DMS79 (cell line): Measurements from ENCODE around the gene GNAQ.
"Not testable (repeated sequence)": the region's sequence is repeated elsewhere in the genome, so short reads cannot be mapped to it uniquely, and the experiment has no call there.

ENCODE experiments used
- DNase-seq: peaks from one replicate; lab custom pipeline; 2025; lab: John Stamatoyannopoulos, UW

GNAQ gene

DNA sequence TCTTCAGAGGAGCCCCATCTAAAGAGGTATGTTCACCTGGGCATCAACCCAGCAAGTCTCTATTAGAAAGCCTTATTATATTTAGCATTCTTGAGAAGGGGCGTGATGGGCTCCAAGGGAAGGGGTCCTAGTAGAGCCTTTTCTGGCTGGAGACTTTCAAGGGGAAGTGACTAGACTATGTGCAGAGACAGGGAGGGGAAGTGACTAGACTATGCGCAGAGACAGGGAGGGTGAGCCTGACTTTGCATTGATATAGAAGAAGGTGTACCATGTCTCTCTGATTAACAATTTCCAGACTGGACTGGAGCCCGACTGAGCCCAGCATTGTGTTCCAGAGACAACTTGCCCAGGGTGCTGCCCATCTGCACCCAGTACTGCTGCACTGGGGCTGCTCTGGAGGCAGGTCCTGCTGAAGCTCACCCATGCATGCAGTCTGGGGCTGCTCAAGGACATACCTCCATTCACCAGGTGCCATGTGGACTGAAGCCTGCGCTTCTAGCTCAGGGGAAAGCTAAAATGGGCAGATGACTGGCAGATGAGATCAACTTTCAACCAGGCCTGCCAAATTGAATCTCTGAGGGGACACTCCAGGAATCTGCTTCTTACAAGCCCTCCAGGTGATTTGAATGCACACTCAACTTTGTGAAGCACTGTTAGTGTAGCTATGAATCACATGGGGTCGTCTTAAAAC is 300.5 kb downstream of the GNAQ start:
- peak; percentile 62 for DNase-seq

- DNase-seq, result no peak
Measured at GRCh38 chr9:77729177-77729576, 302.4 kb downstream of the GNAQ start.

- no peak for DNase-seq
Measured at GRCh38 chr9:77726814-77727213, 304.8 kb downstream of the GNAQ start.

DNA sequence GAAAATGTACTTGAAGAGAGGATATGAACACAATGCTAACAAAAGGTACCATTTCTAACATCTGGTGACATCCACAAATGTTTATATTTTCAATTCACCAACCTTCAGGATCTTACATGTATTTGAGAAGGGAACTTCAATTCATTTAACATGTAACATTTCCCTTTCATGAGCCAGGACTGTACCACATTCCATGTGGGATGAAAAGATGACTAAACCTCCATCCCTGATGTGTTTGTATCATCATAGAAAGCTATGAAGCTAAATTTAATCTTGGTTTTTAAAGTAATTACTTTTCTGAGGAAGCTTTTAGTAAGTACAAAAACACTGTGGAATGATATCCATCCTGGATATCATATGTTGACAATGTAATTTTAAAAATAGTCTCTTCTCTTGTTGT is 305.3 kb downstream of the GNAQ start:
- DNase-seq, result no peak

DNA sequence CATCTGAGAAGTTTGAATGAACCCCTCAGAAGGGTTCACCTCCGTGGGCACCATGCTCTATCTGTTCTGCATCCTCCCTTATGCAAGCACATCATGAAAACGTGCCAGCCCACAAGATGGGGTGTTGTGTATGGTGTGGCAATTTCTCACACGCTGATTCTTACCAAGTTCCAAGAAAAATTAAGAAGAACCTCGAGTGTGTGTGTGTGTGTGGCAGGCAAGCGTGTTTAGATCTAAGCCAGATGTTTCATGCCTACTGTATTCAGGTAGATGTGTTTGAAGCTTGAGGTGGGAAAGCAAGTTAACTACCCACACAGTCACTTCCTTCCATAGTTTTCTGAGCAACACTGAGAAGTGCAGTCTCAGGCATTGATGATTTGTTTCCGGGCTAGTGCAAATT is 305.8 kb downstream of the GNAQ start:
- DNase-seq, result no peak

DNA sequence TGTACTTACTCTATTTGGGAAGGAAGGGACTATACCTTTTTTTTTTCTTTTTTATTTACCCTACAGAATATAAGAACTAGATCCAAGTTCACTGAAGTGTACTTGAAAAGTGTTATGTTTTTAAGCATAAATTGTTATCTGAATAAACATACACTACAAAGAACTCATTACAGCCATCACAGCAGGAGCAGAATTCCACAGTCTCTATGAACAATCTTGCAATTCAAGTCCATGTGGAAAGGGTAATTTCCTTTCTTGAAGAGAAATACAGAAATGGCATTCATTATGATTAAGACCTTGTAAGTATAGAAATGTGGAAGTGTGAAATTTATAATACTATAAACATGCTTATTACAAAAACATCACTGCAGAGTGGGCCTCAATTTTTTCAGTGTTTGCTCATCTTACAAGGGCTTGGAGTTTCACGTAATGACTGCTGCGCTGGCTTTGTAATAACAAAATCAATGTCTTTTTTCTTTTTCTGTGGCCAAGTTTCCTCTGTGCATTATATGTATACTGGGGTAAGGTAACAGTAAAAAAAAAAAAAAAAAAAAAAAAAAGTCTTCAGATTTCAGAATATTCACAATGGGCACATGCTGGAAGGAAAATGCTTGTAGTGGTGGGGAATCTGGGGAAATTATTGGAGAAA is 306.4 kb downstream of the GNAQ start:
- DNase-seq, result no peak

- not testable (repeated sequence) for DNase-seq
Measured at GRCh38 chr9:77721156-77721555, 310.5 kb downstream of the GNAQ start.

DNA sequence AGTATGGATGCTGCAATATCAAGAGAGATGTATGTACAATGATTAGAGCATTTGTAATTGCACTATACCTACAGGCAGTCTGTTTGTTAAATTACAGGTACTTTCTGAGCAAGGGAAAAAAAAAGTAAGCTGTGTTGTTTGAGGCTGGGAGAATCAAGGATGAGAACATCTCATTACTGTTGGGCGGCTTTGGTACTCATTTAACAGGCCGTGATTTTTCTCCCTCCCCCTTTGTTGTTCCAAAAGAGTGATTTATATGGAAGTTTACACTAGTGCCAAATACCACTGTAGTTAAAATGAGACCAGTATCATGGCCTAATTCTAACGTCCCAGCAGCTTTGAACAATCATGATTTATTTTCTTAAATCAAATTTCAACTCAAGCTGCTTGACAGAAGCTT is 312.3 kb downstream of the GNAQ start:
- DNase-seq, result no peak

DNA sequence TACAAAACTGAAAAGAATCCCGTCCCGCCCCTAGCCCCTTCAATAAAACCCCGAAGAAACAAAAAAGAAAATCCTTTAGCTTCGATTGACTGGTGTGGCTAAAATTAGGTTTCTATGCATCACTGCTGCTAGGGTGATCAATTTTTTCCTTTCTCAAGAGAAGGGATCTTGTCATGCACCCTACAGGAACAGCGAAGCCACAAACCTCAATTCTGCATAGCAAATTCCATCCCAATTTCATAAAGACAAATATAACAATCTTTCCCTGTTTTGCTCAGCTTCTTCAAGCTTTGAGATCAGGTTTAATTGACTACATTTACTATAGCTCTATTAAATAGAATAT is 313.3 kb downstream of the GNAQ start:
- not testable (repeated sequence) for DNase-seq

DNA sequence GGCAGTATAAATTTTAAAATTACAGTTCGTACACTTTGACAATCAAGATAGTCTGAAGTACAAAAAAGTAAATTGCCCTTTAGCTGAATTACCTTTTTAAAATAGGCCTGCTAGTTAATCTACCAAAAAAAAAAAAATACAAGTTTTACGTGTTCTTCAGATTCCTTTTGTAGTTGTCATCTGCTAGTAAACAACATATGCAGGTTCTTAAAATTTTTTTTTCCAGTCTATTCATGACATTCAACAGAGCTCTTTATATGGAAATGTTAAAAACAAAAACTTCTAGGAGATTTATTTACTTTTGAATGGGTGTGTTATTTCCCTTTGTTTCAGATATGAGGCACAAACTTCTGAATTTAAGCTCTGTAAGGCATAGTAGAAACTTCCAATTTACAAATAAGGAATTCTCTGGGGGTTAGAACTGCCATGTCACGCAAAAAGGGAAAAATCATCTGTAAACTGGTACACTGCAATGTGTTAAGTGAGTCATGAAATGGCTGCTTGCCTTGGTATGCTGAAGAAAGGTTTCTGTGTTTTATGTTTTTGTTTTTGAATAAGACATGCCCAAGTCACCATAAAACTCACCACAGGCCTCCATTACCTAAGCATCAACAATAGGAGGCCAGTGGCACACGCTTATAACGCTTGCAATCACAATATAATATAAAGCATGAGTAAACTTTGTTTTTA is 313.9 kb downstream of the GNAQ start:
- not testable (repeated sequence) for DNase-seq

GRCh38 chr9:77714077-77714549 is 317.5 kb downstream of the GNAQ start:
- DNase-seq, result no peak

GRCh38 chr9:77712533-77713130 is 319.0 kb downstream of the GNAQ start:
- DNase-seq, result no peak

- no peak for DNase-seq
Measured at GRCh38 chr9:77710965-77711648, 320.5 kb downstream of the GNAQ start.

DNA sequence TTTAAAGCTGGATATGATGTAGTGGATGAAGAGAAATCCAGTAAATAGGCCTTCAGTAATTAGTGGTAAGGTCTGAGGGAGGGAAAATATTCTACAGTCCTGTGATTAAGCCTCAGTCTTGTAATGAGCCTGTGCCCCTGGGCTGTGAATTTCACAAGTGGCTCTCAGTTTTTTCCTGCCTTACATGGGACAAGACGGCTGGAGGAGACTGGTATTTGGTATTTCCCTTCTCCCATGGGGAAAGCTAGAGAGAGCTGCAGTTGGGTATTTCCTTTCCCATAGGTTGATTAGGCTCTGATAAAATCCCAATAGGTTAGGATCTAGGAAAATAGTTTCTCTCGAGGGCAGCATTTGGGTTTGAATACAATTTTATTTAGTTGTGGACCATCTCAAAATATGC is 321.3 kb downstream of the GNAQ start:
- DNase-seq, result no peak

DNA sequence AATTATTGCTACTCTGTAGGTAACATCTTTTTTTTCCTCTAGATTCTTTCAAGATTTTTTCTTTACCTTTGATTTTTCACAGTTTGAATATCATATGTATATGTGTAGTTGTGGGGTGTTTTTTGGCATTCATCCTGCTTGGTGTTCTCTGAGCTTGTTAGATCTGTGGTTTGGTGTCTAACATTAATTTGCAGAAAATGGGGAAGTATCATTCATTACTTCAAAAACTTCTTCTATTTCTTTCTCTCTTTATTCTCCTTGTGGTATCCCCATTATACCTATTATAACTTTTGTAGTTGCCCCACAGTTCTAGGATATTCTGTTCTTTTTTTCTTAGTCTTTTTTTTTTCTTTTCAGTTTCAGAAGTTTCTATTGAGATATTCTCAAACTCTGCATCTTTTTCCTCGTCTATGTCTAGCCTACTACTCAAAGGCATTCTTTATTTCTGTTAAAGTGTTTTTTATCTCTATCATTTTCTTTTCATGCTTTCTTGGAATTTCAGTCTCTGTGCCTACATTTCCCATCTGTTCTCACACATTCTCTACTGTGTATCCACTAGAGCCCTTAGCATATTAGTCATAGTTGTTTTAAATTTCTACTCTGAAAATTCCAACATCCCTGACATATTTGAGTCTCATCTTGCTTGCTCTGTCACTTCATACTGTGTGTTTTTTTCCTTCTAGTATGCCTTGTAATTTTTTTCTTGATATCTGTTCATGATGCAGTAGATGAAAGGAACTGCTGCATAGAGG is 323.4 kb downstream of the GNAQ start:
- DNase-seq, result no peak

GRCh38 chr9:77707383-77708063 is 324.1 kb downstream of the GNAQ start:
- no peak for DNase-seq

- DNase-seq, result no peak
Measured at GRCh38 chr9:77705636-77706035, 326.0 kb downstream of the GNAQ start.

DNA sequence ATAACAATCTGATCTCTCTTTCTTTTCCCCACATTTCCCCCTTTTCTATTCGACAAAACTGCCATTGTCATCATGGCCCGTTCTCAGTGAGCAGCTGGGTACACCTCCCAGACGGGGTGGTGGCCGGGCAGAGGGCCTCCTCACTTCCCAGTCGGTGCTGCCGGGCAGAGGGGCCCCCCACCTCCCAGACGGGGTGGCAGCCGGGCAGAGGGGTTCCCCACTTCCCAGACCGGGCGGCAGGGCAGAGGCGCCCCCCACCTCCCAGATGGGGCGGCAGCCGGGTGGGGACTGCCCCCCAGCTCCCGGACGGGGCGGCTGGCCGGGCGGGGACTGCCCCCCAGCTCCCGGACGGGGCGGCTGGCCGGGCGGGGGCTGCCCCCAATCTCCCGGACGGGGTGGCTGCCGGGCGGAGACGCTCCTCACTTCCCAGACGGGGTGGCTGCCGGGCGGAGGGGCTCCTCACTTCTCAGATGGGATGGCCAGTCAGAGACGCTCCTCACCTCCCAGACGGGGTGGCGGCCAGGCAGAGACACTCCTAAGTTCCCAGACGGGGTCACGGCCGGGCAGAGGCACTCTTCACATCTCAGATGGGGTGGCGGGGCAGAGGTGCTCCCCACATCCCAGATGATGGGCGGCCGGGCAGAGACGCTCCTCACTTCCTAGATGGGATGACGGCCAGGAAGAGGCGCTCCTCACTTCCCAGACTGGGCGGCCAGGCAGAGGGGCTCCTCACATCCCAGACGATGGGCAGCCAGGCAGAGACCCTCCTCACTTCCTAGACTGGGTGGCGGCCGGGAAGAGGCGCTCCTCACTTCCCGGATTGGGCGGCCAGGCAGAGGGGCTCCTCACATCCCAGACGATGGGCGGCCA is 328.9 kb downstream of the GNAQ start:
- DNase-seq, result not testable (repeated sequence)

- DNase-seq, result no peak
Measured at GRCh38 chr9:77697238-77697984, 334.2 kb downstream of the GNAQ start.
